Psoas muscle (tissue), 8 donors: ENCODE measurements around the gene PDIA2. TPM values are rescaled to one million over a fixed set of nuclear protein-coding genes. Genes with fewer than 3 reads are reported as not detected.
A peak's percentile ranks its signal among the peaks of the same experiment; 100 is the strongest.

Experiments used
- ATAC-seq, 4 donors: fragments of 200-7000 bp; cut with Tn5 transposase; one replicate each; pipeline ENCODE4 v1.9.1; 2020; ENCODE audit warnings: moderate library complexity in 3 of 4, mild to moderate bottlenecking in 2 of 4
- DNase-seq, 2 donors: peaks; one replicate each; pipeline ENCODE4 v3.0.0-alpha.2; 2020
- H3K27ac ChIP-seq: fragments of 200-600 bp; one replicate; pipeline ENCODE4 v1.8.0; 2022
- H3K27me3 ChIP-seq, 3 donors: fragments of 200-600 bp in 1 of 3; one replicate each; pipeline versions ENCODE4 v1.6.1 to v1.8.0; 2013 to 2022; ENCODE audit warnings: low read length in 2 of 3, mild to moderate bottlenecking in 2 of 3, moderate library complexity in 1 of 3; ENCODE audit not compliant: insufficient read depth in 3 of 3
- H3K36me3 ChIP-seq, 2 donors: fragments of 200-600 bp in 1 of 2; one replicate each; pipeline versions ENCODE4 v1.6.1 to v1.8.0; 2013 to 2022; ENCODE audit warnings: low read depth in 1 of 2, mild to moderate bottlenecking in 1 of 2, moderate library complexity in 1 of 2; ENCODE audit not compliant: insufficient read depth in 1 of 2
- H3K4me1 ChIP-seq: fragments of 200-600 bp; one replicate; pipeline ENCODE4 v1.8.0; 2022
- H3K4me3 ChIP-seq: fragments of 200-600 bp; one replicate; pipeline ENCODE4 v1.8.0; 2022; ENCODE audit warnings: mild to moderate bottlenecking
- H3K9me3 ChIP-seq: fragments of 200-600 bp; one replicate; pipeline ENCODE4 v1.8.0; 2022
- WGBS, 3 donors: extraction: QIAGEN DNeasy Blood & Tissue Kit; methylation state at CpG; one replicate each; pipeline versions ENCODE4 v1.1.6 to v1.1.7; 2013; 5-methylcytosine and 5-hydroxymethylcytosine counted together
- intact Hi-C, 2 donors: fragments of 100-400 bp; cut with DNase I; formaldehyde crosslinking; loops; one replicate each; pipeline versions ENCODE4 v1.11.0 to v1.14.2; 2022
- polyA plus RNA-seq, 3 donors: library from polyadenylated mRNA; stranded (reverse); fragments of 200-250 nt; gene quantifications; one replicate each; pipeline ENCODE4 v1.2.3, GENCODE V29; 2013
- total RNA-seq, 4 donors: library from RNA; stranded (reverse); fragmentation: NEBNext Ultra II Directional in 2 of 4; extraction: Animal tissue kit (Norgen Biotek cat#: 25700) in 2 of 4; gene quantifications; one replicate each; pipeline versions ENCODE4 v1.2.1 to v1.2.4, GENCODE V29; 2021 to 2023
- TF ChIP-seq, protein P1 (sequence below): fragments of 200-600 bp; IDR thresholded peaks from one replicate; pipeline ENCODE4 v1.8.0; 2022; ENCODE audit warnings: antibody characterized with exemption
- donor health status: healthy with polysubstance abuse.
- donor health status: DM: no; HTN: no; CAD: no; lungs with moderate emphysema.
- donor health status: Bipolar disorder and iron deficiency.
- donor health status: healthy.
- donor health status: DM: yes; HTN: yes; CAD: no.
- donor health status: DM: no; HTN: no; CAD: no.
- donor health status: DM: no; HTN: no; CAD: no.
- donor health status: DM: yes; HTN: yes; CAD: no.

Gene PDIA2
- total and polyA plus RNA-seq, 7 donors, result 0.08 to 0.90 (median 0.14) TPM; not detected in 4

DNA sequence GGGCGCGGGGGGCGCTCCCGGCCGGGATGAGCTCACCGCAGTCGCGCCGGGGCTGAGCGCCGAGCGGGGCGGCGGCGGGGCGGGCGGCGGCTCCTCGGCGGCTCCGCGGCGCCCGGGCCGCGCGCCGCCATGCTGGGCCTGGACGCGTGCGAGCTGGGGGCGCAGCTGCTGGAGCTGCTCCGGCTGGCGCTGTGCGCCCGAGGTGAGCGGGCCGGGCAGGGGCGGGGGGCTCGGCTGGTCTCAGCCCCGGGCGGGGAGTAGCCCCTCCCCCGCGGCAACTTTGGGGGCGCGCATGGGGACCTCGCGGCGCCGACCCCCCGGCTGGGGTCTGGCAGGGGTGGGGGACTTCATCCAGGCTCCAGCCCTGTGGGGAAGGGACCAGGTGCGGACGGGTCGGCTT, 2.4 kb upstream of the PDIA2 start, which contains the start of gene ARHGDIG:
Gene ARHGDIG, plus strand, starts transcription at position 40 of the 400 bp plus-strand sequence. Its CDS starts 90 bp downstream, at position 130.
- peak within 1 kb of the TSS; percentile 57 for H3K4me3 ChIP-seq
- intact Hi-C loops, result no loop called here
- peak in 1 of 2 donors; percentile 39 for DNase-seq

DNA sequence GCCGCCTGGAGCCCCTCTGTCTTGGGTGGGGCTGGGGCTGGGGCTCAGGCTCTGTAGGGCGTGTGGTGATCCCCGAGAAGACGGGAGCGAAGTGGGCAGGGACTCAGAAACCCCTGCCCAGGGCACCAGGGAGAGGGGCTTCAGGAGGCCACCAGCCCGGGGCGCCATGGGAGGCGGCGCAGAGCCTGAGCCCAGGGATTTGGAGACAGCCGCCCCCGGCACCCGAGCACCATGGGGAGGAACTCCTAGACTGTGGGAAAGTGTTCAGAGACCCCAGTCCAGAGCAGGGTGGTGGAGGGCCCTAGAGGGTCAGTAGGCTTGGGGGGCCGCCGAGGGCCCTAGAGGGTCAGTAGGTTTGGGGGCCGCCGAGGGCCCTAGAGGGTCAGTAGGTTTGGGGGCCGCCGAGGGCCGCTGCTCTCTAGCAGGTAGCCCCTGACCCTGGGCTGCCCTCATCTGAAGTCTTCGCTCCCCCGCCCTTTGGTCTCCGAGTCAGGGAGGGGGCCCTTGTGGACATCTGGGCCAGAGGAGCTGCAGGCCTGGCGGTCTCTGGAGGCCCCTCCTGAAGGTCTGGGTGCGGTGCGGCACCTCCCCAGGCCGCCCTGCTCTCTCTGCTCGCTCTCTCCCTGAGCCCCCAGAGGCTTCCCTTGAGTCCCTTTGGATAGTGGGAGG, 1.8 kb upstream of the PDIA2 start:
- intact Hi-C loops, result no loop called here
- WGBS, 3 donors, result 31 to 40% (median 36%) methylated on average over 17 to 27 of the region's 27 CpGs
- DNase-seq (peak in 1 of 2 donors; percentile 50), ATAC-seq (no peak)
- Histone ChIP-seq H3K27me3 (peaks cover 0 to 32% (median 13%) of the 10 kb centered on the region in 3 donors), H3K9me3 (no peaks in the 10 kb centered on the region), H3K36me3 (no peaks in the 10 kb centered on the region), H3K4me1 (peaks cover 6% of the 10 kb centered on the region), H3K4me3 (peak overlapping the region; percentile 57), H3K27ac (no peak overlapping the region)
- TF ChIP-seq, protein P1, sequence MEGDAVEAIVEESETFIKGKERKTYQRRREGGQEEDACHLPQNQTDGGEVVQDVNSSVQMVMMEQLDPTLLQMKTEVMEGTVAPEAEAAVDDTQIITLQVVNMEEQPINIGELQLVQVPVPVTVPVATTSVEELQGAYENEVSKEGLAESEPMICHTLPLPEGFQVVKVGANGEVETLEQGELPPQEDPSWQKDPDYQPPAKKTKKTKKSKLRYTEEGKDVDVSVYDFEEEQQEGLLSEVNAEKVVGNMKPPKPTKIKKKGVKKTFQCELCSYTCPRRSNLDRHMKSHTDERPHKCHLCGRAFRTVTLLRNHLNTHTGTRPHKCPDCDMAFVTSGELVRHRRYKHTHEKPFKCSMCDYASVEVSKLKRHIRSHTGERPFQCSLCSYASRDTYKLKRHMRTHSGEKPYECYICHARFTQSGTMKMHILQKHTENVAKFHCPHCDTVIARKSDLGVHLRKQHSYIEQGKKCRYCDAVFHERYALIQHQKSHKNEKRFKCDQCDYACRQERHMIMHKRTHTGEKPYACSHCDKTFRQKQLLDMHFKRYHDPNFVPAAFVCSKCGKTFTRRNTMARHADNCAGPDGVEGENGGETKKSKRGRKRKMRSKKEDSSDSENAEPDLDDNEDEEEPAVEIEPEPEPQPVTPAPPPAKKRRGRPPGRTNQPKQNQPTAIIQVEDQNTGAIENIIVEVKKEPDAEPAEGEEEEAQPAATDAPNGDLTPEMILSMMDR, result no peak

More for the DNA sequence above, 2.4 kb upstream of the PDIA2 start, which contains the start of gene ARHGDIG:
- Histone ChIP-seq H3K9me3 (no peaks in the 10 kb centered on the region), H3K27me3 (peaks cover 0 to 32% (median 16%) of the 10 kb centered on the region in 3 donors), H3K27ac (no peak within 1 kb of the TSS), H3K36me3 (no peaks in the 10 kb centered on the region), H3K4me1 (peaks cover 6% of the 10 kb centered on the region)
- TF ChIP-seq, protein P1, result no peak
- WGBS, 3 donors, result 0 to 1% (median 1%) methylated on average over 3 to 54 of the region's 54 CpGs
- no peak for ATAC-seq

DNA sequence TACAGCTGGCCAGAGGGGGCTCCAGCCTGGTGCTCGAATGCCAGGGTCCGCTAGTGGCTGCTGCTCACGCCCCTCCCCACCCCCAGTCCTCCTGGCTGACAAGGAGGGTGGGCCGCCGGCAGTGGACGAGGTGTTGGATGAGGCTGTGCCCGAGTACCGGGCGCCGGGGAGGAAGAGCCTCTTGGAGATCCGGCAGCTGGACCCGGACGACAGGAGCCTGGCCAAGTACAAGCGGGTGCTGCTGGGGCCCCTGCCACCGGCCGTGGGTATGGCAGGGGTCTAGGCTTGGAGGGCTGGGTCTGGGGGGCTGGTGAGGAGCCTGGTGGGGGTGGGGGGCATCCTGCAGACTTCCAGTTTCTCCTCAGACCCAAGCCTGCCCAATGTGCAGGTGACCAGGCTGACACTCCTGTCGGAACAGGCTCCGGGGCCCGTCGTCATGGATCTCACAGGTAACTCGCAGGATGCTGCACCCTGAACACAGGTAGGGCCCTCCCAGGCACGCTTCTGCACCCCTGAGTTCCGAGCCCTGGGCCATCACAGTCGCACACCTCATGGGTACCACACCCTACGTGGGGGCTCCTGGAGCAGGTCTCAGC, 1.2 kb upstream of the PDIA2 start:
- peak in 1 of 2 donors; percentile 48 for DNase-seq
- Histone ChIP-seq H3K4me3 (no peak overlapping the region), H3K27ac (no peak overlapping the region), H3K27me3 (peaks cover 0 to 27% (median 12%) of the 10 kb centered on the region in 3 donors), H3K36me3 (no peaks in the 10 kb centered on the region), H3K4me1 (peaks cover 6% of the 10 kb centered on the region), H3K9me3 (no peaks in the 10 kb centered on the region)
- intact Hi-C loops, result loop anchor here in 1 of 2 donors (2.0 kb wide), 1 partner anchor 59 kb away; no protein-coding TSS in a partner anchor
- TF ChIP-seq, protein P1, result no peak
- no peak for ATAC-seq
- 46 to 50% (median 49%) methylated on average over 25 of the region's 25 CpGs for WGBS, 3 donors

DNA sequence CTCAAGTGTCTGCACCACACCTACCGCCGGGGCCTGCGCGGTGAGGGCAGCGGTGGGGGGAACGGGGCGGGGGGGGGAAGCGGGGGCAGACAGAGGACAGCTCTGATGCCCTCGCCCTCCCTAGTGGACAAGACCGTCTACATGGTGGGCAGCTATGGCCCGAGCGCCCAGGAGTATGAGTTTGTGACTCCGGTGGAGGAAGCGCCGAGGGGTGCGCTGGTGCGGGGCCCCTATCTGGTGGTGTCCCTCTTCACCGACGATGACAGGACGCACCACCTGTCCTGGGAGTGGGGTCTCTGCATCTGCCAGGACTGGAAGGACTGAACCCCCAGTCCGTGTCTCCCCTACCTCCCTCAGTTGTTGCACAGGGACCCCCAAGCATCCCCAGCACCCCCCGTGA, 473 bp upstream of the PDIA2 start:
- Histone ChIP-seq H3K4me1 (peaks cover 6% of the 10 kb centered on the region), H3K9me3 (no peaks in the 10 kb centered on the region), H3K36me3 (peaks cover 0 to 5% of the 10 kb centered on the region in 2 donors), H3K27ac (no peak overlapping the region), H3K4me3 (no peak overlapping the region), H3K27me3 (peaks cover 0 to 27% (median 12%) of the 10 kb centered on the region in 3 donors)
- intact Hi-C loops, result loop anchor here in 1 of 2 donors (2.0 kb wide), 1 partner anchor 58 kb away; no protein-coding TSS in a partner anchor
- DNase-seq, result peak in 1 of 2 donors; percentile 51
- 76 to 81% (median 78%) methylated on average over 19 to 22 of the region's 22 CpGs for WGBS, 3 donors
- TF ChIP-seq, protein P1, result no peak
- no peak for ATAC-seq
